ENCODE data around the gene TMEM253. TPM values are rescaled to one million over a fixed set of nuclear protein-coding genes. Genes with fewer than 3 reads are reported as not detected.

Gene TMEM253
- total RNA-seq, 2 donors from 2014 or later, result 0.40 to 0.49 TPM

DNA sequence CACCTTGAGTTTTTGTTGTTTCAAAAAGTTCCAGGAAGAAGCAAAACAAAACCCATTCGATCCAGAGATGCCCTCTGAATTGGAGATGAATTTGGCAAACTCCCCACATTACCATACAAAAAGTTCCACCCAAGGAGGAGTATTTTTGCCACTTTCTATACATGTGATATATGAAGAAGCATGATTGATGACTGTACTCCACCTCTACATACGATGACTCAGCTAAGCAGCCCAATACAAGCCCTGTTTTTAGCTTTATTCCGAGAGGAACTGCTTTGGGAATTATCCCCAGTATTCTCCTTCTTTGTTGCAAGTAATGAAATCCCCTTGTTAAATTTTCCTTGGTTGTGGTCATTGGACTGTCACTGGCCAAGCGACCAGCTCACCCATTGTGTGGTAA, 11.4 kb downstream of the TMEM253 start:
- no peaks in the 10 kb centered on the region for H3K27me3 ChIP-seq (ENCODE audit: control insufficient read depth, insufficient read depth, low read length, poor library complexity, severe bottlenecking)
- no peaks in the 10 kb centered on the region for H3K9me3 Mint-ChIP-seq
- 92 to 94% methylated on average over 2 to 4 of the region's 4 CpGs for WGBS, 2 experiments (ENCODE audit: insufficient coverage in 1 of 2, insufficient read length in 1 of 2)
- peaks cover 1% of the 10 kb centered on the region for H3K4me1 Mint-ChIP-seq
- H3K4me3 ChIP-seq (ENCODE audit: low read length), result no peak overlapping the region
- H3K36me3 ChIP-seq (ENCODE audit: control insufficient read depth, insufficient read depth, low read length), result no peaks in the 10 kb centered on the region
- no peak overlapping the region for H3K9ac ChIP-seq (ENCODE audit: extremely low read depth, low read length, poor library complexity, severe bottlenecking)
- H3K36me3 Mint-ChIP-seq (ENCODE audit: low read depth), result no peaks in the 10 kb centered on the region
- H3K9me3 ChIP-seq (ENCODE audit: control insufficient read depth, low read length), result no peaks in the 10 kb centered on the region
- H3K4me3 Mint-ChIP-seq, result no peak overlapping the region
- H3K27ac ChIP-seq (ENCODE audit: low read depth, low read length), result no peak overlapping the region
- H3K27ac Mint-ChIP-seq, result no peak overlapping the region
- no peak for DNase-seq
- H3K27me3 Mint-ChIP-seq (ENCODE audit: insufficient read depth), result no peaks in the 10 kb centered on the region
- TF ChIP-seq, protein P1, sequence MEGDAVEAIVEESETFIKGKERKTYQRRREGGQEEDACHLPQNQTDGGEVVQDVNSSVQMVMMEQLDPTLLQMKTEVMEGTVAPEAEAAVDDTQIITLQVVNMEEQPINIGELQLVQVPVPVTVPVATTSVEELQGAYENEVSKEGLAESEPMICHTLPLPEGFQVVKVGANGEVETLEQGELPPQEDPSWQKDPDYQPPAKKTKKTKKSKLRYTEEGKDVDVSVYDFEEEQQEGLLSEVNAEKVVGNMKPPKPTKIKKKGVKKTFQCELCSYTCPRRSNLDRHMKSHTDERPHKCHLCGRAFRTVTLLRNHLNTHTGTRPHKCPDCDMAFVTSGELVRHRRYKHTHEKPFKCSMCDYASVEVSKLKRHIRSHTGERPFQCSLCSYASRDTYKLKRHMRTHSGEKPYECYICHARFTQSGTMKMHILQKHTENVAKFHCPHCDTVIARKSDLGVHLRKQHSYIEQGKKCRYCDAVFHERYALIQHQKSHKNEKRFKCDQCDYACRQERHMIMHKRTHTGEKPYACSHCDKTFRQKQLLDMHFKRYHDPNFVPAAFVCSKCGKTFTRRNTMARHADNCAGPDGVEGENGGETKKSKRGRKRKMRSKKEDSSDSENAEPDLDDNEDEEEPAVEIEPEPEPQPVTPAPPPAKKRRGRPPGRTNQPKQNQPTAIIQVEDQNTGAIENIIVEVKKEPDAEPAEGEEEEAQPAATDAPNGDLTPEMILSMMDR (conservative IDR thresholded peaks at IDR 0.05), result no peak
- H3K4me1 ChIP-seq (ENCODE audit: control insufficient read depth, insufficient read depth, low read length), result no peaks in the 10 kb centered on the region

DNA sequence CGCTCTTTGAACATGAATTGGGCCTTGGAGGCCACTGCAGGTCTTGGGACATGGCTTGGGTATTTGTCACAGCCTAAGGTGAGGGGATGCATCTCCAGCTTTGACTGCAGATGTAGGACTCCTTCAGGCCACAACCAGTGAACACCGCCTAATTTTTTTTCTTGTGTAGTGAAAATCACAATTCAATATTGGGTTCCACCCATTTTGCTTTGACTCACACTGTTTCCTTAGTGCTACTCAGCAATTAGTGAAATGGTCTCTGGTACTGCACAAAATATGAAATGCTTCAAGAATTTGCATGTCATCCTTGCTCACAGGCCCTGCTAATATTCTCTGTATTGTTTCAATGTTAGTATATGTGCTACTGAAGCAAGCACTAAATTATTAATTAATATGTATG, 12.5 kb downstream of the TMEM253 start:
- H3K27me3 ChIP-seq (ENCODE audit: control insufficient read depth, insufficient read depth, low read length, poor library complexity, severe bottlenecking), result no peaks in the 10 kb centered on the region
- no peak overlapping the region for H3K9ac ChIP-seq (ENCODE audit: extremely low read depth, low read length, poor library complexity, severe bottlenecking)
- Mint-ChIP-seq H3K27ac (no peak overlapping the region), H3K4me1 (peaks cover 1% of the 10 kb centered on the region), H3K4me3 (no peak overlapping the region), H3K36me3 (ENCODE audit: low read depth) (no peaks in the 10 kb centered on the region), H3K9me3 (no peaks in the 10 kb centered on the region), H3K27me3 (ENCODE audit: insufficient read depth) (no peaks in the 10 kb centered on the region)
- TF ChIP-seq, protein P1 (conservative IDR thresholded peaks at IDR 0.05), result no peak
- WGBS, 2 experiments (ENCODE audit: insufficient coverage in 1 of 2, insufficient read length in 1 of 2), result 88 to 98% methylated on average over 2 of the region's 2 CpGs
- no peak overlapping the region for H3K27ac ChIP-seq (ENCODE audit: low read depth, low read length)
- H3K36me3 ChIP-seq (ENCODE audit: control insufficient read depth, insufficient read depth, low read length), result no peaks in the 10 kb centered on the region
- H3K9me3 ChIP-seq (ENCODE audit: control insufficient read depth, low read length), result no peaks in the 10 kb centered on the region
- no peak for DNase-seq
- H3K4me3 ChIP-seq (ENCODE audit: low read length), result no peak overlapping the region
- H3K4me1 ChIP-seq (ENCODE audit: control insufficient read depth, insufficient read depth, low read length), result no peaks in the 10 kb centered on the region

DNA sequence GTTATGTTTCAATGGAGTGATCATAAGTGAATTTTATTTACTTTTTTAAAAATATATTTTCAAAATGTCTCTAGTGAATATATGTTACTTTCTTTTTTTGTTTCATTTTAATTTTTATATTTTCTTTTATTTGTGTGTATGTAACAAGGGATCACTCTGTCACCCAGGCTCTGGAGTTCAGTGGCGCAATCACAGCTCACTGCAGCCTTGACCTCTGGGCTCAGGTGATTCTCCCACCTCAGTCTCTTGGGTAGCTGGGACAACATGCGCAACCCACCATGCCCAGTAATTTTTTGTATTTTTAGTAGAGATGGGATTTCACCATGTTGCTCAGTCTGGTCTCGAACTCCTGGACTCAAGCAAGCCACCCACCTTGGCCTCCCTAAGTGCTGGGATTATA, 18.1 kb downstream of the TMEM253 start:
- WGBS, 2 experiments (ENCODE audit: insufficient coverage in 1 of 2, insufficient read length in 1 of 2), result 100% methylated on average over 1 to 2 of the region's 3 CpGs
- Histone ChIP-seq H3K4me3 (ENCODE audit: low read length) (no peak overlapping the region), H3K36me3 (ENCODE audit: control insufficient read depth, insufficient read depth, low read length) (no peaks in the 10 kb centered on the region), H3K27ac (ENCODE audit: low read depth, low read length) (no peak overlapping the region), H3K27me3 (ENCODE audit: control insufficient read depth, insufficient read depth, low read length, poor library complexity, severe bottlenecking) (no peaks in the 10 kb centered on the region), H3K4me1 (ENCODE audit: control insufficient read depth, insufficient read depth, low read length) (no peaks in the 10 kb centered on the region), H3K9ac (ENCODE audit: extremely low read depth, low read length, poor library complexity, severe bottlenecking) (no peak overlapping the region), H3K9me3 (ENCODE audit: control insufficient read depth, low read length) (no peaks in the 10 kb centered on the region)
- Mint-ChIP-seq H3K36me3 (ENCODE audit: low read depth) (no peaks in the 10 kb centered on the region), H3K27ac (no peak overlapping the region), H3K4me3 (no peak overlapping the region), H3K27me3 (ENCODE audit: insufficient read depth) (no peaks in the 10 kb centered on the region), H3K4me1 (no peaks in the 10 kb centered on the region), H3K9me3 (no peaks in the 10 kb centered on the region)
- DNase-seq, result no peak
- TF ChIP-seq, protein P1 (conservative IDR thresholded peaks at IDR 0.05), result no peak

Data from endodermal cell (in vitro differentiated cells).